Ishikawa (cell line): ENCODE results near the gene PTPRN2.

ENCODE experiments used
- CEBPB ChIP-seq: IDR thresholded peaks from 2 replicates; pipeline ENCODE4 v1.6.1; 2012
- CREB1 ChIP-seq: IDR thresholded peaks from 2 replicates; pipeline ENCODE4 v1.6.1; 2012; ENCODE audit warnings: low read depth
- EGR1 ChIP-seq: IDR thresholded peaks from 2 replicates; pipeline ENCODE4 v1.6.1; 2012
- EP300 ChIP-seq: IDR thresholded peaks from 2 replicates; pipeline ENCODE4 v1.6.1; 2012; ENCODE audit warnings: borderline replicate concordance
- FOXM1 ChIP-seq: IDR thresholded peaks from 2 replicates; pipeline ENCODE4 v1.6.1; 2012; ENCODE audit warnings: low read depth, borderline replicate concordance
- NFIC ChIP-seq: IDR thresholded peaks from 2 replicates; pipeline ENCODE4 v1.6.1; 2012
- RAD21 ChIP-seq: IDR thresholded peaks from 2 replicates; pipeline ENCODE4 v1.6.1; 2012; ENCODE audit warnings: low read depth
- TAF1 ChIP-seq: IDR thresholded peaks from 2 replicates; pipeline ENCODE4 v1.6.1; 2012; ENCODE audit warnings: low read depth, mild to moderate bottlenecking
- TCF12 ChIP-seq: IDR thresholded peaks from 2 replicates; pipeline ENCODE4 v1.6.1; 2012; ENCODE audit warnings: low read depth
- TEAD4 ChIP-seq: IDR thresholded peaks from 2 replicates; pipeline ENCODE4 v1.6.1; 2012
- YY1 ChIP-seq: IDR thresholded peaks from 2 replicates; pipeline ENCODE4 v1.6.1; 2012; ENCODE audit warnings: low read depth
- ZBTB7A ChIP-seq: IDR thresholded peaks from 2 replicates; pipeline ENCODE4 v1.6.1; 2012; ENCODE audit warnings: low read depth
- TF ChIP-seq, protein P1 (sequence below): IDR thresholded peaks from 2 replicates; pipeline ENCODE4 v1.6.1; 2012; ENCODE audit warnings: low read depth, mild to moderate bottlenecking
- TF ChIP-seq, protein P2 (sequence below): IDR thresholded peaks from 2 replicates; pipeline ENCODE4 v1.6.1; 2012
- TF ChIP-seq, protein P3 (sequence below): IDR thresholded peaks from 2 replicates; pipeline ENCODE4 v1.6.1; 2012

Gene PTPRN2

DNA sequence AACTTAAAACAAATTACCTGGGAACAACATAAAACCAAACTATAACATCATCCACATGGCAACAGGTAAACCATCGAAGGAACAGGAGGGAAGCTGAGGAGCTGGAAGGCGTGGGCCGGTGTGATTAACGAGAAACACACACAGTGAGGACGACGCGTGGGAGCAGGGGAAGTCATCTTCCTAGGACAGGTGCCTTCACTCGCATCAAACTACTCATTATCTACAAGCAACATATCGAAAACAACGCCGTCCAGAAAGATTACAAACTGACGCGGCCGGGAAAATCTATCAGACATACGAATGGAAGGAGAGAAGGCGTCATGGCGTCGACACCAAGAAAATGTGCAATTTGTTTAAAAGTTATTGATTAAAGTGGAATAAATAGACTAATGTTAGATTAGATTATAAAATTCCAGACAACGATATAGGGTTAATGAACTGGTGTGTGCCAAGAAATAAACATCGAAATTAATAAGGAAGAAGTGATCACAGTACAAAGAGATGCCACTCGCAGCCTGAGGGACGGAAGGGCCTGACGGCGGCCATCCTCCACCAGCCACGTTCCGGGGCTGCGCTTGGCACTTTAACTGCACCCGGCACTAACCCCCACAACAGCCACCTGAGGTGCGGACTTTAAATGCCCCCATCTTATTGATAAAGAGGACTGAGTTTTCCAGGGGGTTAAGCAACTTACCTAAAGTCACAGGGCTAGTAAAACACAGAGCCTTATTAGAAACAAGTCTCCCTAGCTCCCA, 669.1 kb downstream of the PTPRN2 start:
- TF ChIP-seq FOXM1 = no peak
- no peak for TF ChIP-seq ZBTB7A
- no peak for TF ChIP-seq NFIC
- TF ChIP-seq, protein P1, sequence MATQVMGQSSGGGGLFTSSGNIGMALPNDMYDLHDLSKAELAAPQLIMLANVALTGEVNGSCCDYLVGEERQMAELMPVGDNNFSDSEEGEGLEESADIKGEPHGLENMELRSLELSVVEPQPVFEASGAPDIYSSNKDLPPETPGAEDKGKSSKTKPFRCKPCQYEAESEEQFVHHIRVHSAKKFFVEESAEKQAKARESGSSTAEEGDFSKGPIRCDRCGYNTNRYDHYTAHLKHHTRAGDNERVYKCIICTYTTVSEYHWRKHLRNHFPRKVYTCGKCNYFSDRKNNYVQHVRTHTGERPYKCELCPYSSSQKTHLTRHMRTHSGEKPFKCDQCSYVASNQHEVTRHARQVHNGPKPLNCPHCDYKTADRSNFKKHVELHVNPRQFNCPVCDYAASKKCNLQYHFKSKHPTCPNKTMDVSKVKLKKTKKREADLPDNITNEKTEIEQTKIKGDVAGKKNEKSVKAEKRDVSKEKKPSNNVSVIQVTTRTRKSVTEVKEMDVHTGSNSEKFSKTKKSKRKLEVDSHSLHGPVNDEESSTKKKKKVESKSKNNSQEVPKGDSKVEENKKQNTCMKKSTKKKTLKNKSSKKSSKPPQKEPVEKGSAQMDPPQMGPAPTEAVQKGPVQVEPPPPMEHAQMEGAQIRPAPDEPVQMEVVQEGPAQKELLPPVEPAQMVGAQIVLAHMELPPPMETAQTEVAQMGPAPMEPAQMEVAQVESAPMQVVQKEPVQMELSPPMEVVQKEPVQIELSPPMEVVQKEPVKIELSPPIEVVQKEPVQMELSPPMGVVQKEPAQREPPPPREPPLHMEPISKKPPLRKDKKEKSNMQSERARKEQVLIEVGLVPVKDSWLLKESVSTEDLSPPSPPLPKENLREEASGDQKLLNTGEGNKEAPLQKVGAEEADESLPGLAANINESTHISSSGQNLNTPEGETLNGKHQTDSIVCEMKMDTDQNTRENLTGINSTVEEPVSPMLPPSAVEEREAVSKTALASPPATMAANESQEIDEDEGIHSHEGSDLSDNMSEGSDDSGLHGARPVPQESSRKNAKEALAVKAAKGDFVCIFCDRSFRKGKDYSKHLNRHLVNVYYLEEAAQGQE = no peak
- no peak for TF ChIP-seq RAD21
- no peak for TF ChIP-seq CREB1
- no peak for TF ChIP-seq TEAD4
- no peak for TF ChIP-seq EP300
- TF ChIP-seq EGR1 = no peak
- TF ChIP-seq, protein P2, sequence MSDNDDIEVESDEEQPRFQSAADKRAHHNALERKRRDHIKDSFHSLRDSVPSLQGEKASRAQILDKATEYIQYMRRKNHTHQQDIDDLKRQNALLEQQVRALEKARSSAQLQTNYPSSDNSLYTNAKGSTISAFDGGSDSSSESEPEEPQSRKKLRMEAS = no peak
- no peak for TF ChIP-seq TCF12
- TF ChIP-seq TAF1 = no peak
- no peak for TF ChIP-seq CEBPB
- TF ChIP-seq, protein P3, sequence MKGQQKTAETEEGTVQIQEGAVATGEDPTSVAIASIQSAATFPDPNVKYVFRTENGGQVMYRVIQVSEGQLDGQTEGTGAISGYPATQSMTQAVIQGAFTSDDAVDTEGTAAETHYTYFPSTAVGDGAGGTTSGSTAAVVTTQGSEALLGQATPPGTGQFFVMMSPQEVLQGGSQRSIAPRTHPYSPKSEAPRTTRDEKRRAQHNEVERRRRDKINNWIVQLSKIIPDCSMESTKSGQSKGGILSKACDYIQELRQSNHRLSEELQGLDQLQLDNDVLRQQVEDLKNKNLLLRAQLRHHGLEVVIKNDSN = no peak
- no peak for TF ChIP-seq YY1

DNA sequence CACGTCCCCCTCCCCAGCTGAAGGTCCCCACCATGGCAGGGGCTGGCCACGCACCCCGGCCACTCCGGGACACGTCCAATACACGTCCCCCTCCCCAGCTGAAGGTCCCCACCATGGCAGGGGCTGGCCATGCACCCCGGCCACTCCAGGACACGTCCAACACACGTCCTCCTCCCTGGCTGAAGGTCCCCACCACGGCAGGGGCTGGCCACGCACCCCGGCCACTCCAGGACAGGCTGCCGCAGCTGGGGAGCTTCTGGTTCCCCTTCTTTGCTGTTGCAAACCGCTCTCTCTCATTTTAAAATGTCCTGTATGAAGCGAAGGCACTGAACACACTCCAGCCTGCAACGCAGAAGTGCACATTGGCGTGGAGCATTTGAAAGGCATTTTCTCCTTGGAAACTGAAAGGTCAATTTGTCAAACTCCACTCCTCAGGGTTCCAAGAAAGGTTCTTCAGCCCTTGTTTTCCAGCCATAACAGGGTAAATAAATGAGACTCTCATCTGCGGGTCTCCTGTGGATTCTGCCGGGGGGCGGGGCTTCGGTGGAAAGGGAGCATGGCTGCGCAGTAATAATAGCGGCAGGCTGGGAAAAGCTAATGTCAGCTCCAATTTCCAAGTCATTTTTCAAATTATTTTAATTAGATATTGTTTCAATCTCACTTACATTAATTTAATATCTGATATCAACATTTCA, 670.5 kb downstream of the PTPRN2 start:
- TF ChIP-seq FOXM1 (no peak), ZBTB7A (no peak), NFIC (no peak), TAF1 (no peak), CREB1 (no peak), TCF12 (no peak), EP300 (no peak), RAD21 (no peak), YY1 (no peak), EGR1 (no peak), TEAD4 (no peak), CEBPB (no peak)
- TF ChIP-seq, protein P2 = no peak
- TF ChIP-seq, protein P1 = no peak
- TF ChIP-seq, protein P3 = no peak

DNA sequence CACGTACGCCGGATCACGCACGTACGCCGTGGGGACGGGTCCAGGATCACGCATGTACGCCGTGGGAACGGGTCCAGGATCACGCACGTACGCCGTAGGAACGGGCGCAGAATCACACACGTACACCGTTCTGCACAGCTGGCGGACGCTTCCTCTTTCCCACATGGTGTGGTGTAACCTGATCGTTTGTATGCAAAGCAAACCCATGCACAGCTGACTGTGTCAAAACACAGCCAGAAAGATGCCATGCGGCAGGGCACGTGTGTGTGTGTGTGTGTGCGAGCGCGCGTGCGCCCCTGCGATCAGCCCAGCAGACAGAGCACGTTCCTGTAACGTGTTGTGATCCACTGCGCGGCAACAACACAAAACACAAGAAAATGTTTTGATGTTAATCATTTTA, 677.2 kb downstream of the PTPRN2 start:
- TF ChIP-seq CEBPB (no peak), YY1 (no peak), TAF1 (no peak), FOXM1 (no peak), EP300 (no peak), TEAD4 (no peak)
- TF ChIP-seq, protein P1 = no peak
- TF ChIP-seq, protein P3 = no peak
- TF ChIP-seq, protein P2 = no peak
